M059J (cell line): Measurements from ENCODE around the gene PRPH2. TPM values are rescaled to one million over a fixed set of nuclear protein-coding genes. Genes with fewer than 3 reads are reported as not detected.

Experiments
- total RNA-seq: library from RNA; depleted of rRNA; stranded (reverse); fragments of >200 nt; shearing (Covaris generic); gene quantifications from 2 replicates; pipeline ENCODE4 v1.2.3, GENCODE V29; 2014; rRNA removed

Gene PRPH2
- total RNA-seq, 1 experiment from 2014 or later, result not detected

Other genes starting within 250 kb of the PRPH2 start
- gene UBR2, start 158.6 kb downstream of the PRPH2 start, total RNA-seq, result 13.2 and 24.3 TPM in 2 replicates
- gene TBCC, start 23.5 kb upstream of the PRPH2 start, total RNA-seq, result 46.2 and 62.8 TPM in 2 replicates
- gene BICRAL, start 59.5 kb upstream of the PRPH2 start, total RNA-seq, result 5.4 and 7.5 TPM in 2 replicates
- gene RPL7L1, start 157.0 kb upstream of the PRPH2 start, total RNA-seq, result 174 and 187 TPM in 2 replicates
- not detected in 2 replicates for gene PTCRA, start 193.5 kb upstream of the PRPH2 start, total RNA-seq
- gene CNPY3, start 206.9 kb upstream of the PRPH2 start, total RNA-seq, result 58.0 and 78.3 TPM in 2 replicates
- 0.54 TPM in 1 of 2 replicates, not detected in the other for gene GNMT, start 238.2 kb upstream of the PRPH2 start, total RNA-seq